ENCODE results near the gene HSPA1L. TPM values are rescaled to one million over a fixed set of nuclear protein-coding genes. Genes with fewer than 3 reads are reported as not detected.
A peak's percentile ranks its signal among the peaks of the same experiment; 100 is the strongest.
"Not testable (repeated sequence)": the region's sequence is repeated elsewhere in the genome, so short reads cannot be mapped to it uniquely, and the experiment has no call there.

HSPA1L gene
- total RNA-seq = 1.2 and 2.1 TPM in 2 replicates

- Mint-ChIP-seq H3K4me1 (peaks cover 30% of the 10 kb centered on the region), H3K27ac (peak within 1 kb of the TSS; percentile 90), H3K9me3 (no peaks in the 10 kb centered on the region), H3K36me3 (ENCODE audit: low read depth) (peaks cover 8% of the 10 kb centered on the region), H3K27me3 (no peaks in the 10 kb centered on the region), H3K4me3 (peak within 1 kb of the TSS; percentile 91)
- POLR2A ChIA-PET = interaction anchor here (0.6 to 3.3 kb wide), 30 partner anchors 9 to 274 kb away, joined by 3 to 42 read pairs (median 8); partner anchors contain the start of genes ABHD16A, BAG6, CLIC1 and DDAH2
- TF ChIP-seq, protein P1, sequence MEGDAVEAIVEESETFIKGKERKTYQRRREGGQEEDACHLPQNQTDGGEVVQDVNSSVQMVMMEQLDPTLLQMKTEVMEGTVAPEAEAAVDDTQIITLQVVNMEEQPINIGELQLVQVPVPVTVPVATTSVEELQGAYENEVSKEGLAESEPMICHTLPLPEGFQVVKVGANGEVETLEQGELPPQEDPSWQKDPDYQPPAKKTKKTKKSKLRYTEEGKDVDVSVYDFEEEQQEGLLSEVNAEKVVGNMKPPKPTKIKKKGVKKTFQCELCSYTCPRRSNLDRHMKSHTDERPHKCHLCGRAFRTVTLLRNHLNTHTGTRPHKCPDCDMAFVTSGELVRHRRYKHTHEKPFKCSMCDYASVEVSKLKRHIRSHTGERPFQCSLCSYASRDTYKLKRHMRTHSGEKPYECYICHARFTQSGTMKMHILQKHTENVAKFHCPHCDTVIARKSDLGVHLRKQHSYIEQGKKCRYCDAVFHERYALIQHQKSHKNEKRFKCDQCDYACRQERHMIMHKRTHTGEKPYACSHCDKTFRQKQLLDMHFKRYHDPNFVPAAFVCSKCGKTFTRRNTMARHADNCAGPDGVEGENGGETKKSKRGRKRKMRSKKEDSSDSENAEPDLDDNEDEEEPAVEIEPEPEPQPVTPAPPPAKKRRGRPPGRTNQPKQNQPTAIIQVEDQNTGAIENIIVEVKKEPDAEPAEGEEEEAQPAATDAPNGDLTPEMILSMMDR (IDR thresholded peaks at IDR 0.05) = no peak
- intact Hi-C loops (cut with micrococcal nuclease) = loop anchor here (2.0 kb wide), 3 partner anchors 16 to 86 kb away; partner anchors contain the start of gene DDAH2
- DNase-seq = peak; percentile 59
- CTCF ChIA-PET = interaction anchor here (0.6 to 2.0 kb wide), 8 partner anchors 8 to 204 kb away, joined by 3 to 10 read pairs (median 4); partner anchors contain the start of genes LSM2 and VARS1
- ATAC-seq (ENCODE audit: low read depth) = peak; percentile 49
These were observed at the start of gene HSPA1L, which contains the start of gene HSPA1A for GRCh38 chr6:31815025-31815838. Gene HSPA1L, minus strand, starts transcription at chr6:31815283. Its CDS starts 3,311 bp downstream, at chr6:31811972. Gene HSPA1A, plus strand, starts transcription at chr6:31815543. Its CDS starts 214 bp downstream, at chr6:31815757.

DNA sequence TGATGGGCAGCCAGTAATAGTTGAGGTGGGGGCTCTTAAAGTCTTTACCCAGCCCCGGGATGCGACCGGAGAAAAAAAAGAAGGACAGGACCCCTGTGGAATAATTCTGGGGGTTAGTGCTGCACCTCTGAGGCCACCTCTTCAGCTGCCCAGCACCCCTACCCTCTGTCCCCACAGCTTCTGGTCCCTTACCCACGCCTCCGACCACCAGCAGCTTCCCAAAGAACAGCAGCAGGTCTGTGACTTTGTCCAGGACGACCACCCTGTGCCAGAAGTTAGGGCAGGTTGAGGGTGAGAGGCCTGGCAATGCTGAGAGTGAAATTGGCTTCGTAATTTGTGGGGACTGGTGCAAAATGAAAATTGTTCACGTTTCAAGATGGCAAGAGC is 49.7 kb upstream of the HSPA1L start:
- POLR2A ChIA-PET = interaction anchor here (2.8 to 4.9 kb wide), 2 partner anchors 31 to 33 kb away, joined by 29 to 133 read pairs; partner anchors contain the start of gene EHMT2
- DNase-seq = no peak
- TF ChIP-seq, protein P1 (IDR thresholded peaks at IDR 0.05) = no peak
- no peak for ATAC-seq (ENCODE audit: low read depth)
- intact Hi-C loops (cut with micrococcal nuclease) = loop anchor here (1.0 kb wide), 1 partner anchor 319 kb away; the partner anchor contains the start of gene ATP6V1G2
- peaks cover 21% of the 10 kb centered on the region for H3K4me1 Mint-ChIP-seq
- H3K4me3 Mint-ChIP-seq = no peak overlapping the region
- H3K27ac Mint-ChIP-seq = no peak overlapping the region
- H3K9me3 Mint-ChIP-seq = no peaks in the 10 kb centered on the region
- no peaks in the 10 kb centered on the region for H3K27me3 Mint-ChIP-seq
- CTCF ChIA-PET = interaction anchor here (0.9 to 1.2 kb wide), 2 partner anchors 26 to 33 kb away, joined by 4 to 5 read pairs; no protein-coding TSS in a partner anchor
- H3K36me3 Mint-ChIP-seq (ENCODE audit: low read depth) = peaks cover 26% of the 10 kb centered on the region

DNA sequence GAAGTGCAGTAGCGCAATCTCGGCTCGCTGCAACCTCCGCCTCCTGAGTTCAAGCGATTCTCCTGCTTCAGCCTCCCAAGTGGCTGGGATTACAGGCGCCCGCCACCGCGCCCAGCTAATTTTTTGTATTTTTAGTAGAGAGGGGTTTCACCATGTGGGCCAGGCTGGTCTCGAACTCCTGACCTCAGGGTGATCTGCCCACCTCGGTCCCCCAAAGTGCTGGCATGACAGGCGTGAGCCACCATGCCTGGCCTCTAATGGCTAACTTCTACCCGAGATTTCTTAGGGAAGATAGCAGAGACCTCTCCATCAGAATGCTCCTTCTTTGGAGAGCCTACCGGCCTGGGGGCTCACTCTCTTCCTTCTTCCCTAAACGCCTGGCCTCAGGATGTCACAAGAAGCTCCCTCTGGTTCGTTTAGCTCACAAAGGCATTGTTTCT is 49.1 kb upstream of the HSPA1L start:
- Mint-ChIP-seq H3K4me3 (peak overlapping the region; percentile 95), H3K36me3 (ENCODE audit: low read depth) (peaks cover 33% of the 10 kb centered on the region), H3K27ac (peak overlapping the region; percentile 93), H3K4me1 (peaks cover 21% of the 10 kb centered on the region)
- DNase-seq; ATAC-seq (ENCODE audit: low read depth); H3K9me3 Mint-ChIP-seq; H3K27me3 Mint-ChIP-seq: not testable (repeated sequence)
- ChIA-PET POLR2A (interaction anchor here (0.6 to 4.9 kb wide), 11 partner anchors 24 to 313 kb away, joined by 3 to 133 read pairs (median 6); partner anchors contain the start of genes ABHD16A, APOM, BAG6 and C6orf47), CTCF (interaction anchor here (0.7 to 1.5 kb wide), 5 partner anchors 11 to 317 kb away, joined by 3 to 5 read pairs (median 4); partner anchors contain the start of gene ATP6V1G2)
- intact Hi-C loops (cut with micrococcal nuclease) = loop anchor here (1.0 kb wide), 1 partner anchor 318 kb away; the partner anchor contains the start of gene ATP6V1G2

DNA sequence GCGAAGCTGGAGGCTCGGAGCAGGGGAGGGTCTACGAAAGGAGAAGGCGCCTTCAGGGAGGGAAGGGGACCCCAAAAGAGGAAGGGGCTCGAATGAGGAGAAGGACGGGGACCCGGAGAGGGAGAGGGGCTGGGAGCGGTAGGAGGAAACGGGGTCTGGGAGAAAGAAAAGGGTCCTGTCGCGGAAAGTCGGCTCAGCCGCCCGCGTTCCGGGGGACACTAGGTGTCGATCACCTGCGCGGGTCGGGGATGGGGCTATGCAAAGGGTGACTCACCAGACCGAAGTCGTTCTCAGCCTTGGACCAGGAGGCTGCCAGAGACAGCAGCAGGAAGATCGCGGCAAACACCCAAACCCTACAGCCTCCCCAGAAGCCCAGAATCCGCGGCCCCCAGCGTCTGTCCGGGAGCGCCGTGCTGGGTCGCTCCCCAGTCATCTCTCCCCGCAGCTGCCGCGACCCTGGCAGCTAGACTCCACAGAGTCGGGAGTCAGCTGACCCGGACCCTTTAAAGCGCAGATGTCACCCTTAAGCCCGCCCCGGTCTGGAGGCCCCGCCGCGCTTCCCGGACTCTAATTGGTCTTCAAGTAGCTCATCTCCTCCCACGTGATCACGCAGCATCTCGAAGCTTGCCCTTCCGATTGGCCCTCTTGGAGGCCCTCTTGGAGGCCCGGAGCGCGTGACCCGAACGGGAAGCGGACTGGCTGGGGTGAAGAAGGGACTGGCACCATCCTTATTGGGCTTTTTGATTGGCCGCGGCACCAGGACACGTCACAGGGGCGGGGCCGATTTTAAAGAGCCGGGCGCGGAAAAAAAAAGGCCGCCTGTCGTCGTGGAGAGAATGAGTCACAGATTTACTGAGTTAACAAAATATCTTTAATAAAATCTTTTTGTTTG is 47.5 kb upstream of the HSPA1L start, which contains the start of gene NEU1:
Gene NEU1 (minus strand): TSS at position 478 of the 892 bp plus-strand sequence. CDS start 45 bp downstream, at position 433.
- Mint-ChIP-seq H3K4me3 (peak within 1 kb of the TSS; percentile 95), H3K27me3 (no peaks in the 10 kb centered on the region), H3K4me1 (peaks cover 21% of the 10 kb centered on the region), H3K9me3 (no peaks in the 10 kb centered on the region), H3K36me3 (ENCODE audit: low read depth) (peaks cover 40% of the 10 kb centered on the region), H3K27ac (peak within 1 kb of the TSS; percentile 93)
- ATAC-seq (ENCODE audit: low read depth) = peak; percentile 91
- TF ChIP-seq, protein P1 (IDR thresholded peaks at IDR 0.05) = no peak
- intact Hi-C loops (cut with micrococcal nuclease) = loop anchor here (1.0 to 2.0 kb wide), 10 partner anchors 28 to 314 kb away; partner anchors contain the start of genes AGPAT1, BAG6, CSNK2B and DDAH2
- ChIA-PET CTCF (interaction anchor here (1.1 to 1.5 kb wide), 5 partner anchors 27 to 321 kb away, joined by 3 to 5 read pairs (median 4); partner anchors contain the start of genes ATP6V1G2 and DDX39B), POLR2A (interaction anchor here (0.6 to 4.9 kb wide), 32 partner anchors 16 to 367 kb away, joined by 3 to 133 read pairs (median 5); partner anchors contain the start of genes ABHD16A, APOM, BAG6 and CLIC1)
- DNase-seq = peak; percentile 93

Data from activated B cell treated with CpG ODN at 0.5 μM for 24 hours (primary cell).